ENCODE results near the gene SLX4IP.

The SLX4IP gene

GRCh38 chr20:10573273-10573950 is 138.3 kb downstream of the SLX4IP start:
- no peak for TF ChIP-seq YY1 (IDR thresholded peaks at IDR 0.05; ENCODE audit: low read depth)
- no peak for TF ChIP-seq TEAD4 (IDR thresholded peaks at IDR 0.05)
- TF ChIP-seq NFIC (IDR thresholded peaks at IDR 0.05), result no peak
- no peak for TF ChIP-seq USF1 (IDR thresholded peaks at IDR 0.05)
- no peak for TF ChIP-seq TAF1 (IDR thresholded peaks at IDR 0.05; ENCODE audit: low read depth)
- no peak for TF ChIP-seq FOXM1 (IDR thresholded peaks at IDR 0.05; ENCODE audit: borderline replicate concordance, low read depth)
- no peak for TF ChIP-seq RAD21 (IDR thresholded peaks at IDR 0.05; ENCODE audit: low read depth)
- no peak for TF ChIP-seq MAX (IDR thresholded peaks at IDR 0.05)

GRCh38 chr20:10573951-10574339 is 138.8 kb downstream of the SLX4IP start:
- TF ChIP-seq TAF1 (IDR thresholded peaks at IDR 0.05; ENCODE audit: low read depth), result no peak
- no peak for TF ChIP-seq MAX (IDR thresholded peaks at IDR 0.05)
- no peak for TF ChIP-seq CREB1 (IDR thresholded peaks at IDR 0.05; ENCODE audit: low read depth)
- no peak for TF ChIP-seq ZBTB7A (IDR thresholded peaks at IDR 0.05; ENCODE audit: low read depth)
- no peak for TF ChIP-seq TCF12 (IDR thresholded peaks at IDR 0.05; ENCODE audit: low read depth)
- TF ChIP-seq CEBPB (IDR thresholded peaks at IDR 0.05), result no peak

GRCh38 chr20:10576411-10577090 is 141.4 kb downstream of the SLX4IP start:
- TF ChIP-seq CEBPB (IDR thresholded peaks at IDR 0.05), result no peak
- no peak for TF ChIP-seq NFIC (IDR thresholded peaks at IDR 0.05)
- TF ChIP-seq MAX (IDR thresholded peaks at IDR 0.05), result no peak
- TF ChIP-seq TCF12 (IDR thresholded peaks at IDR 0.05; ENCODE audit: low read depth), result no peak
- TF ChIP-seq ZBTB7A (IDR thresholded peaks at IDR 0.05; ENCODE audit: low read depth), result no peak
- TF ChIP-seq EP300 (IDR thresholded peaks at IDR 0.05; ENCODE audit: borderline replicate concordance), result no peak
- no peak for TF ChIP-seq YY1 (IDR thresholded peaks at IDR 0.05; ENCODE audit: low read depth)
- no peak for TF ChIP-seq FOXM1 (IDR thresholded peaks at IDR 0.05; ENCODE audit: borderline replicate concordance, low read depth)
- no peak for TF ChIP-seq TEAD4 (IDR thresholded peaks at IDR 0.05)
- TF ChIP-seq REST (IDR thresholded peaks at IDR 0.05; ENCODE audit: low read depth), result no peak
- TF ChIP-seq TAF1 (IDR thresholded peaks at IDR 0.05; ENCODE audit: low read depth), result no peak
- TF ChIP-seq EGR1 (IDR thresholded peaks at IDR 0.05), result no peak
- TF ChIP-seq CREB1 (IDR thresholded peaks at IDR 0.05; ENCODE audit: low read depth), result no peak
- TF ChIP-seq USF1 (IDR thresholded peaks at IDR 0.05), result no peak
- no peak for TF ChIP-seq RAD21 (IDR thresholded peaks at IDR 0.05; ENCODE audit: low read depth)

- TF ChIP-seq TEAD4 (IDR thresholded peaks at IDR 0.05) (no peak), RAD21 (IDR thresholded peaks at IDR 0.05; ENCODE audit: low read depth) (no peak), NFIC (IDR thresholded peaks at IDR 0.05) (no peak), USF1 (IDR thresholded peaks at IDR 0.05) (no peak), EP300 (IDR thresholded peaks at IDR 0.05; ENCODE audit: borderline replicate concordance) (no peak), YY1 (IDR thresholded peaks at IDR 0.05; ENCODE audit: low read depth) (no peak), EGR1 (IDR thresholded peaks at IDR 0.05) (no peak), REST (IDR thresholded peaks at IDR 0.05; ENCODE audit: low read depth) (no peak), CEBPB (IDR thresholded peaks at IDR 0.05) (no peak), TCF12 (IDR thresholded peaks at IDR 0.05; ENCODE audit: low read depth) (no peak), TAF1 (IDR thresholded peaks at IDR 0.05; ENCODE audit: low read depth) (no peak)
These were observed 142.5 kb downstream of the SLX4IP start for GRCh38 chr20:10577648-10578047.

- TF ChIP-seq ZBTB7A (IDR thresholded peaks at IDR 0.05; ENCODE audit: low read depth) (no peak), RAD21 (IDR thresholded peaks at IDR 0.05; ENCODE audit: low read depth) (no peak), CEBPB (IDR thresholded peaks at IDR 0.05) (no peak), FOXM1 (IDR thresholded peaks at IDR 0.05; ENCODE audit: borderline replicate concordance, low read depth) (no peak), MAX (IDR thresholded peaks at IDR 0.05) (no peak), YY1 (IDR thresholded peaks at IDR 0.05; ENCODE audit: low read depth) (no peak), EP300 (IDR thresholded peaks at IDR 0.05; ENCODE audit: borderline replicate concordance) (no peak), TCF12 (IDR thresholded peaks at IDR 0.05; ENCODE audit: low read depth) (no peak), TAF1 (IDR thresholded peaks at IDR 0.05; ENCODE audit: low read depth) (no peak), USF1 (IDR thresholded peaks at IDR 0.05) (no peak), NFIC (IDR thresholded peaks at IDR 0.05) (no peak), CREB1 (IDR thresholded peaks at IDR 0.05; ENCODE audit: low read depth) (no peak), TEAD4 (IDR thresholded peaks at IDR 0.05) (no peak), REST (IDR thresholded peaks at IDR 0.05; ENCODE audit: low read depth) (no peak), EGR1 (IDR thresholded peaks at IDR 0.05) (no peak)
These were observed 143.5 kb downstream of the SLX4IP start for GRCh38 chr20:10578607-10579006.
